Loucy (cell line): Measurements from ENCODE around the gene COL11A1.

ENCODE experiments used
- EZH2phosphoT487 ChIP-seq: fragments of 200-600 bp; IDR thresholded peaks from 2 replicates; pipeline ENCODE4 v1.6.1; 2018; ENCODE audit warnings: antibody characterized with exemption, mild to moderate bottlenecking, moderate library complexity, borderline replicate concordance
- TF ChIP-seq, protein P1 (sequence below): fragments of 200-600 bp; sonication (generic); conservative IDR thresholded peaks from 2 replicates; pipeline ENCODE4 v1.5.1; 2014; ENCODE audit warnings: mild to moderate bottlenecking, antibody characterized with exemption, low read length

DNA sequence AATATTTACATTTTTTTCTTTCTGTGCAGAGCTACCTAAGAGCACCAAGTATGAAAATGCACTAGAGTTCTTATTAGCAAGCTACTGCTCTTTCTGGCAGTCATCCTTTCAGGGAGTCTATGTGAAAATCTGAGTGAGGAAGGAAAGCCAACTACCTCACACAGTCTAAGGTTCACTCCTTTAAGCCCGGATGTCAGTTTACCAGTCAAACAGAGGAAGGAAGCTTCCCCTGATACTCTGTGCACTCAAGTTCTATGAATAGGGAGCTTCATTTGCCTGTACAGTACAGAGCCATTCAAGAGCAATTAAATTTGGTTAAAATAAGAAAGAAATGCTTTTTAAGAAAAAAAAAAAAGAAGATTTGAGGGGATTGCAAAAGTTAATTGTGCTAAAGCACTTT is 6.9 kb downstream of the COL11A1 start:
- TF ChIP-seq, protein P1, sequence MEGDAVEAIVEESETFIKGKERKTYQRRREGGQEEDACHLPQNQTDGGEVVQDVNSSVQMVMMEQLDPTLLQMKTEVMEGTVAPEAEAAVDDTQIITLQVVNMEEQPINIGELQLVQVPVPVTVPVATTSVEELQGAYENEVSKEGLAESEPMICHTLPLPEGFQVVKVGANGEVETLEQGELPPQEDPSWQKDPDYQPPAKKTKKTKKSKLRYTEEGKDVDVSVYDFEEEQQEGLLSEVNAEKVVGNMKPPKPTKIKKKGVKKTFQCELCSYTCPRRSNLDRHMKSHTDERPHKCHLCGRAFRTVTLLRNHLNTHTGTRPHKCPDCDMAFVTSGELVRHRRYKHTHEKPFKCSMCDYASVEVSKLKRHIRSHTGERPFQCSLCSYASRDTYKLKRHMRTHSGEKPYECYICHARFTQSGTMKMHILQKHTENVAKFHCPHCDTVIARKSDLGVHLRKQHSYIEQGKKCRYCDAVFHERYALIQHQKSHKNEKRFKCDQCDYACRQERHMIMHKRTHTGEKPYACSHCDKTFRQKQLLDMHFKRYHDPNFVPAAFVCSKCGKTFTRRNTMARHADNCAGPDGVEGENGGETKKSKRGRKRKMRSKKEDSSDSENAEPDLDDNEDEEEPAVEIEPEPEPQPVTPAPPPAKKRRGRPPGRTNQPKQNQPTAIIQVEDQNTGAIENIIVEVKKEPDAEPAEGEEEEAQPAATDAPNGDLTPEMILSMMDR, result no peak
- no peak for TF ChIP-seq EZH2phosphoT487
